ENCODE data around the gene ARRB1. TPM values are rescaled to one million over a fixed set of nuclear protein-coding genes. Genes with fewer than 3 reads are reported as not detected.

ARRB1 gene
- total and polyA plus RNA-seq, 2 of the 13 experiments (the other 11 are each of a cell fraction or from before 2014, with no cell fraction given): 22.5 to 35.7 TPM

- TF ChIP-seq ZNF674 (CRISPR knock-in tag; IDR thresholded peaks at IDR 0.05; ENCODE audit: low read depth): no peak
- TF ChIP-seq ZNF576 (CRISPR knock-in tag; IDR thresholded peaks at IDR 0.05): 0 out of 2 replicates have a peak, but pooled peaks have one; percentile 43
- no peak for TF ChIP-seq ZNF597 (CRISPR knock-in tag; IDR thresholded peaks at IDR 0.05)
- peak; percentile 91 for TF ChIP-seq GLI4 (CRISPR knock-in tag; IDR thresholded peaks at IDR 0.05; ENCODE audit: borderline replicate concordance)
- TF ChIP-seq ONECUT2 (CRISPR knock-in tag; IDR thresholded peaks at IDR 0.05): no peak
- peak; percentile 55; the same call in 1 of the 2 replicates for TF ChIP-seq SP4 (CRISPR knock-in tag; IDR thresholded peaks at IDR 0.05)
- TF ChIP-seq DNMT3B (CRISPR knock-in tag; conservative IDR thresholded peaks at IDR 0.05): peak; percentile 94
- TF ChIP-seq BORCS8-MEF2B (CRISPR knock-in tag; IDR thresholded peaks at IDR 0.05): peak; percentile 93
- TF ChIP-seq SRSF9 (IDR thresholded peaks at IDR 0.05; ENCODE audit: borderline replicate concordance, insufficient read depth, low read depth, low read length, poor library complexity, severe bottlenecking): no peak
- TF ChIP-seq ZNF569 (CRISPR knock-in tag; IDR thresholded peaks at IDR 0.05; ENCODE audit: borderline replicate concordance): 0 out of 2 replicates have a peak, but pooled peaks have one; percentile 61
- peak; percentile 71; the same call in 1 of the 2 replicates for TF ChIP-seq ZFP37 (CRISPR knock-in tag; IDR thresholded peaks at IDR 0.05; ENCODE audit: borderline replicate concordance)
- no peak for TF ChIP-seq SMC3 (IDR thresholded peaks at IDR 0.05; ENCODE audit: low read length)
- TF ChIP-seq KLF6 (CRISPR knock-in tag; IDR thresholded peaks at IDR 0.05): peak; percentile 99
- TF ChIP-seq ZNF7 (CRISPR knock-in tag; IDR thresholded peaks at IDR 0.05): peak; percentile 32; the same call in 1 of the 2 replicates
- TF ChIP-seq MTA1 (CRISPR knock-in tag; IDR thresholded peaks at IDR 0.05; ENCODE audit: borderline replicate concordance): no peak
- peak; percentile 62; the same call in 1 of the 2 replicates for TF ChIP-seq NFYC (CRISPR knock-in tag; IDR thresholded peaks at IDR 0.05)
- no peak for TF ChIP-seq ZNF234 (CRISPR knock-in tag; conservative IDR thresholded peaks at IDR 0.05)
- TF ChIP-seq ZBED4 (CRISPR knock-in tag; IDR thresholded peaks at IDR 0.05; ENCODE audit: borderline replicate concordance): no peak; the same call in 1 of the 2 replicates
- TF ChIP-seq ZNF335 (CRISPR knock-in tag; IDR thresholded peaks at IDR 0.05): peak; percentile 91
- TF ChIP-seq ZFY (CRISPR knock-in tag; IDR thresholded peaks at IDR 0.05): peak; percentile 99
- TF ChIP-seq ZNF205 (CRISPR knock-in tag; IDR thresholded peaks at IDR 0.05): peak; percentile 91
- peak; percentile 65 for TF ChIP-seq CTCF (CRISPR knock-in tag; IDR thresholded peaks at IDR 0.05)
- no peak for TF ChIP-seq SKI (IDR thresholded peaks at IDR 0.05; ENCODE audit: partially characterized antibody)
- no peak for TF ChIP-seq EZH2 (conservative IDR thresholded peaks at IDR 0.05; ENCODE audit: low read depth, low read length)
These were observed 48.1 kb upstream of the ARRB1 start, which contains the start of gene RPS3 (continued) for GRCh38 chr11:75399344-75400145.
